ENCODE measurements around the gene TBC1D8.

DNA sequence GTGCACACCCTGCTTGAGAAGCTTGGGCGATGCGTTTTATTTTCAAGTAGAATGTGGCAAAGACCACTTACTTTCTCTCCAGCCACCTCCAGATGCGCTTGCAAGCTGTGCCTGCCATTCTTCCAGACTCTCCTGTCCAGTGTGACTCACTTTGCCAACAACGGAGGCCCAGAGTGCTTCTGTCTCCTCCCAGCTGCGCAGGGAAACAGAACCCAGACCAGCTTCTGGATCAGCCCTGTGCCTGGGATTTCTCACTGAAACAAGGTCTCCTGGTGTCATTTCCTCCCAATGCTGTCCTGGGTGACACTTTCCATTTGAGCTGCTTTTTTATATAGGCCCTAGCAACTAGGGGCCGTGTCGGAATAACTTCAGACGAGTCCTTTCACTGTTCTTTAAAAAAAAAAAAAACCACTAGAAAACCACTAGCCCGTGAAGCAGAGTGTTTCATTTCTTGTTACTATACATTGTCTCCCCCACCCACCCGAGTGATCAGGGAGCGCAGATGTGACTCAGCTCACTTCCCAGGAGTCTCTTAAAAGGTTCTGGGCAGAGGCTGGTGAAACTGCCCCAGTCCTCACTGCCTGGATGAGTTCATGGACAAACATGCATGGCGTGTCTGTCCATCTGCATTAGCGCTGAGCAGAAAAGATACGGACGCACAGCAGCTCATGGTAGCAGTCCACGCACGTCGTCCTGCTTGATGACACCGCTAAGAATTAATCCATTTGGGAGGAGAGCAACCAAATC is 174.4 kb downstream of the TBC1D8 start:
- TF ChIP-seq POLR2A (IDR thresholded peaks at IDR 0.05; ENCODE audit: extremely low read depth, insufficient read length), result no peak
- TF ChIP-seq, protein P1, sequence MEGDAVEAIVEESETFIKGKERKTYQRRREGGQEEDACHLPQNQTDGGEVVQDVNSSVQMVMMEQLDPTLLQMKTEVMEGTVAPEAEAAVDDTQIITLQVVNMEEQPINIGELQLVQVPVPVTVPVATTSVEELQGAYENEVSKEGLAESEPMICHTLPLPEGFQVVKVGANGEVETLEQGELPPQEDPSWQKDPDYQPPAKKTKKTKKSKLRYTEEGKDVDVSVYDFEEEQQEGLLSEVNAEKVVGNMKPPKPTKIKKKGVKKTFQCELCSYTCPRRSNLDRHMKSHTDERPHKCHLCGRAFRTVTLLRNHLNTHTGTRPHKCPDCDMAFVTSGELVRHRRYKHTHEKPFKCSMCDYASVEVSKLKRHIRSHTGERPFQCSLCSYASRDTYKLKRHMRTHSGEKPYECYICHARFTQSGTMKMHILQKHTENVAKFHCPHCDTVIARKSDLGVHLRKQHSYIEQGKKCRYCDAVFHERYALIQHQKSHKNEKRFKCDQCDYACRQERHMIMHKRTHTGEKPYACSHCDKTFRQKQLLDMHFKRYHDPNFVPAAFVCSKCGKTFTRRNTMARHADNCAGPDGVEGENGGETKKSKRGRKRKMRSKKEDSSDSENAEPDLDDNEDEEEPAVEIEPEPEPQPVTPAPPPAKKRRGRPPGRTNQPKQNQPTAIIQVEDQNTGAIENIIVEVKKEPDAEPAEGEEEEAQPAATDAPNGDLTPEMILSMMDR (IDR thresholded peaks at IDR 0.05; ENCODE audit: low read depth, low read length), result no peak
- TF ChIP-seq, protein P2, sequence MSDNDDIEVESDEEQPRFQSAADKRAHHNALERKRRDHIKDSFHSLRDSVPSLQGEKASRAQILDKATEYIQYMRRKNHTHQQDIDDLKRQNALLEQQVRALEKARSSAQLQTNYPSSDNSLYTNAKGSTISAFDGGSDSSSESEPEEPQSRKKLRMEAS (IDR thresholded peaks at IDR 0.05; ENCODE audit: low read depth, low read length), result no peak
- TF ChIP-seq MYC (IDR thresholded peaks at IDR 0.05; ENCODE audit: low read depth, low read length), result no peak

All from NB4 (cell line).